Measurements from ENCODE around the gene NKAIN2.
"Not testable (repeated sequence)": the region's sequence is repeated elsewhere in the genome, so short reads cannot be mapped to it uniquely, and the experiment has no call there.

Gene NKAIN2

DNA sequence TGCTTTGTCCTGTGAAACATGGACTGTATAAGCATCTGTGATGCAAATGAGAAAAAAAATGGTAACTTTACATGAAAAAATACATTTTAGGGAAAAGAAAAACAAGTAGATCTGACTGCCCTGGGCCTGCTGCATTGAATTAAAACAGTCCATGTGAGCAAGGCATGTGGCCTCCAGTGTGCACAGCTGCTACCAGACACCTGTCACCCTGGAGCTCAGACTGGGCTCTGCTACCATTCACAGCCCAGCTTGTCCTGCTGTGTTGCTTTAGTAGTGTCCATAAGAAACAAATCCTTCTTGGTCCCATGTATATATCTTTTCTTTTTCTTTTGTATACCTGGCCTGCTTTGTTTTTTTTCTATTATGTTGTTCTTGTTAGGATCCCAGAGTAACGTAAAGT lies 315.9 kb downstream of the NKAIN2 start:
- DNase-seq: no peak

DNA sequence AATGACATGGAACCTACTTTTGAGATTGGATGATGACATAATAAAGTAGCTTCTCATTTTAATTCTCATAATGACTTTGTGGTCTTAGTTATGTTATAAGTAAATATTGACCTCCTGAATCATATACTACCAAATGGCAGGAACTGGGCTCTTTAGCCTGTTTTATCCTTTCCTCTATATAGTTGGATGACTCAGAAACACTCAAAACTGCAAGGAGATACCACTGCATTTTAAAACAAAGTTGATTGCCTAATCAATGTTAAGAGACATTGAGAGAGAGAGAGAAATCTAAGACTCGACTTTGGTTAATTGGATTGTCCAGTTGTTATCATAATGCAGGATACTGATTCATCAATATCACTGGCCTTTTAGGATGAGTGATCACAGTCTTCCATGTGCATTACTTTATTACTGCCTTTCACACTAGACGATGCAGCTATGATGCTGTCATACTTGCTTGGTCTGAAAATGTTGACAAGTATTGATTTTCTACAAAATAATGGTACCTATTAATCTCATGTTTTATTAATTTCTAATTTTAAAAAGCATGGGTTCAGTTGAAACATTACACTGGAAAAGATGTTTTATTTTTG lies 320.0 kb downstream of the NKAIN2 start:
- no peak for DNase-seq

- DNase-seq: no peak
Observed at GRCh38 chr6:124131259-124131658, 327.6 kb downstream of the NKAIN2 start.

DNA sequence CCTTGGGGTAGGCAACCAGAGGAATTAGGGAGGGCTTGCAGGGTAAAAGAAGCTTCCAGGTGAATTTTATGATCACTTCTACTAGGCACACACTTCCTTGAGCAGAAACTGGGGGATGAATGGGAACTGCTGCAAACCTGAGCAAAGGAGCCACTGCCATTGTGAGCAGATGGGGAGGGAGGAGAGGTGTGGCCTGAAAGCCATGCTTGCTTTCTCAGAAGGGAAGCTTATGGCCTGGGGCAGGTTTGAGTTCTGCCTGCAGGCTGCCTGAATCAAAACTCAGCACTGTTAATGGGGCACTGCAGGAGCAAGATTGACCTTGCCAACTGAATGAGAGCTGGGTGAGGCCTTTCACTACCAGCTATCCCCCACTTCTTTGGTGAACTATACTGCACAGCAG lies 328.1 kb downstream of the NKAIN2 start:
- DNase-seq: no peak

- DNase-seq: no peak
Observed at GRCh38 chr6:124132256-124132655, 328.6 kb downstream of the NKAIN2 start.

- DNase-seq: no peak
Observed at GRCh38 chr6:124142852-124143251, 339.2 kb downstream of the NKAIN2 start.

DNA sequence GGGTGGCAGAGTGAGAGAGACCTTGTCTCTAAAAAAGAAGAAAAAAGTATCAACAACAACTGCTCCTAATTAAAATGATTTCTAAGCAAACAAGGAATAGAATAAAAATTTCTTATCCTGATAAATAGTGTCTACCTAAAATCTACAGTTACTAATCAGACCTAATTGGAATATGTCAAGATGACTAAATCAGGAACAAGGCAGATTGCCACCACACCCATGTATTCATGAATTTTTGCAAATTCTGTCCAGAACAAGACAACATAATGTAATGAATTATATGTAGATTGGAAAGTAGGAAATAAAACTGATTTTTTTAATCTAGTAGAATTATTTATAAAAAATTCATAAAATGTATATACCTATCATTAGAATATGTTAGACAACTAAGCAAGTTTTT lies 339.8 kb downstream of the NKAIN2 start:
- DNase-seq: no peak

DNA sequence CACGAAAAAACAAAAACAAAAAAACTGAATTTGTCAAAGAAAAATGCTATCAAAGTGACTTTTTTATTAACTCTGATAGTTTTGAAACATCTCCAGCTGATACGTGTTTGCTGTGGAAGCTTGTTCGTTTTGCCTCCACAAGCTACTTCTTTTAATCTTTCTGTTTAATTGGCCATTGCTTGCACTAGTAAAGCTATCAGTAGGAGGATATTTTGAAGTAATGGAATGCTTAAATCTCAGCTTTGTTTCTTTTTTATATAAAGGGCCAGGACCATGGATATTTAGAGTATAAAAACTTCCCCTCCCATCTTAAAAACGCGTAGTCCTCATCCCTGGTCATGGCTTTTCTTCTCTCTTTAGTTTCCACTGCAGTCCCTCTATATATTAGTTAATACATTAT lies 344.0 kb downstream of the NKAIN2 start:
- no peak for DNase-seq

DNA sequence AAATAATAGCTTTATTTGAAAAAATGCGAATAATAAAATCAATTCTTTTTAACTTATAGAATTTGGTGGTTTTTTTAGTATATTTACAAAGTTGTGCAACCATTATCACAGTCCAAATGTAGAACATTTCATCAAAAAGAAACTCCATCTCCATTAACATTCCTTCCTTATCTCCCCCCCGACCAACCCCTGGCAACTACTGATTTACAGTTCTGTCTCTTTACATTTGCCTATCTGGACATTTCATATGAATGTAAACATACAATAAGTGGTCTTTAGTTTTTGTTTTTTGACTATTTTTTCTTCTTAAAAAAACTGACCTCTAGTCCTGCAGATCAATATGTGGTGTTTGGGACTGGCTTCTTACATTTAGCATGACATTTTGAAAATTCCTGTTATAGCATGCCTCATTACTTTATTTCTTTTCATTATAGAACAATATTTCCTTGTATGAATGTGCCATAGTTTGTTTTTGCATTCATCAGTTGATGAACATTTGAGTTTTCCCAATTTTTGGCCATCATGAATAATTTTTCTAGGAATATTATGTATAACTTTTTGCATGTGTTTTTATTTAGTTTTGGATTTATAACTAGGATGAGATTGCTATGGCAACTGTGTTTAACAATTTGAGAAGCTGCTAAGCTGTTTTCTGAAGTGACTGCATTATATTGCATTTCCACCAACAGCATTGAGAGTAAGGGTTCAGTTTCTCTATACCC lies 344.7 kb downstream of the NKAIN2 start:
- no peak for DNase-seq

DNA sequence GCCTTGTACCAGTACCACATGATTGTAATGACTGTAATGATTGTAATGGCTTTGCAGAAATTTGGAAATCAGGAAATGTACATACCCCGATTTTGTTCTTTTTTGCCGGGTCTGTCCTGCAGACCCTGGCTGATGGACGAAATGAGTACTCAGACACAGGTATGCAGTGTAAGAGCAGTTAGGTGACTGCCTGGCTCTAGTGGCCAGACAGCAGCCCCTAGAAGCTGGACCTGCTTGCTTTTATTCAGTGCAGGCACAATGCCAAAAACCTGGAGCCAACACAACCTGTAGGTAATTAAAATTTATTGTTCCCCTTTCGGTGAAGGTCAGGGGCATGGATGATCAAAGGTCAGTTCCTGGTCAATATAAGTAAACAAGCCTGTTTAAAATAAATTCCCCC lies 346.0 kb downstream of the NKAIN2 start:
- no peak for DNase-seq

- no peak for DNase-seq
Observed at GRCh38 chr6:124158024-124158423, 354.4 kb downstream of the NKAIN2 start.

DNA sequence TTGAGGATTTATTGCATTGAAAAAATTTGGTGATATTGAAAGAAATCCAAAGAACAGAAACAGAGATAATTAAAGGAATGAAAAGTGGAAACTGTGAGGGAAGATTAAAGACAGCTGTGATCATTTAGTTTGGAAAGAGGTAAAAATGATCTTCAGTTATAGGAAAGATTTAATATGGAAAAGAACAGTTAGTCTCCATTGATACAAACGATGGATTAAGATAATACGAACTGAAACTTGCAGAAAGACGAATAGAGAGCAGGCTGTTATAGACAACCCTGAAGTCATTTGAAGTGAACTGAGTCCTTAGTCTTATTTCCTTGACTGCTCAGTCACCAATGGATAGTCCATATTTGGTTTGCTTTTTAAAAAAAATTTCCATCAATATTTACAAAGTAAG lies 360.0 kb downstream of the NKAIN2 start:
- no peak for DNase-seq

- no peak for DNase-seq
Observed at GRCh38 chr6:124164343-124164742, 360.7 kb downstream of the NKAIN2 start.

GRCh38 chr6:124167249-124167648 lies 363.6 kb downstream of the NKAIN2 start:
- not testable (repeated sequence) for DNase-seq

DNA sequence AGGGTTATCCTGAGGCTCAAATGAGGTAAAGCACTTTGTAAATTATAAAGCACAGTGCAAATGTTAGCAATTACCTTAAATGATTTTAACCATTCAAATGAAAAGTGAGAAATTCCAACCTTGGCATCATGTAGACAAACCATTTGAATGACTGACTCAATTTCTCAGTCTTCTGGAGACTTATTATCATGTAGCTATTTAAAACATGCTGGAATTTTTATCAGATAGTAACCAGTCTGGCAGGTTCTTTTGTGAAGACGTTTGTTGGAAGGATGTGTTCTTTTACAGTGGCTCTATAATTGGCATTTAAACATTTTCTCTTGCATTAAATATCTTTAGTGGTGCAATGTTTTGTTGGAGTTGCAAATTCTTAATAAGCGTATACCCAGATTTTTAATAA lies 386.6 kb downstream of the NKAIN2 start:
- DNase-seq: no peak

GRCh38 chr6:124193132-124193531 lies 389.5 kb downstream of the NKAIN2 start:
- DNase-seq: no peak

GRCh38 chr6:124197148-124197547 lies 393.5 kb downstream of the NKAIN2 start:
- DNase-seq: no peak

- no peak for DNase-seq
Observed at GRCh38 chr6:124199286-124199685, 395.6 kb downstream of the NKAIN2 start.

- DNase-seq: no peak
Observed at GRCh38 chr6:124200661-124201060, 397.0 kb downstream of the NKAIN2 start.

DNA sequence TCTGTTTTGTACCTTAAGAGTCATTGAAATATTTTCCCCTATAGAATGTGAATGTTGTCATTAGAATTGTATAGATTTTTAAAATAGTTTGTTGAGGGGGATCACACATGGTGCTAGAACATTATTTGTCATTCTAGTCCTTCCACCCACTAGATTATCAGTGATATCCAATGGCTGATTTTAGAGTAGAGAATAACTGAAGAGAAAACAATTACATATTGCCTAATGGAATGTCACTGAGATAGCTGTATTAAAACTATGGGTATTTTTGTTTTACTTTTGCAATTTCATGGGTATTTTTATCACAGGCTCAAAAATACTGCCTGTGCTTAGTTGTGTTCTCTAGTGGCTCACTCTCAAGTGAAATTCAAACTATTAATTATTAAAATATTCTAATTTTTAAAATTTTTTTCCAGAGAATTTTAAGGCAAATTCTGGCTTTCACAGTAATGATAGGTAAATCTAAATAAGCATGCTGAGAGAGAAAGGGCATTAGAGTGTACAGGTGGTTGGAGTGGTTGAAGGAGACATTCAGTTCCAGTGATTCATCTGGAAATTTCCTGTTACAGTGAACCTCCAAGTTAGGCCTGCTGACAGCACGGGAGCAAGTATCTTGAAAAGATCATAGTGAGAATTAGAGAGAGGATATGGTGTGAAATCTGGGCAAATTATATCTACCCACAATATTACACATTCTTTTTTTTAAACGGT lies 399.6 kb downstream of the NKAIN2 start:
- DNase-seq: no peak

- no peak for DNase-seq
Observed at GRCh38 chr6:124203812-124204167, 400.1 kb downstream of the NKAIN2 start.

DNA sequence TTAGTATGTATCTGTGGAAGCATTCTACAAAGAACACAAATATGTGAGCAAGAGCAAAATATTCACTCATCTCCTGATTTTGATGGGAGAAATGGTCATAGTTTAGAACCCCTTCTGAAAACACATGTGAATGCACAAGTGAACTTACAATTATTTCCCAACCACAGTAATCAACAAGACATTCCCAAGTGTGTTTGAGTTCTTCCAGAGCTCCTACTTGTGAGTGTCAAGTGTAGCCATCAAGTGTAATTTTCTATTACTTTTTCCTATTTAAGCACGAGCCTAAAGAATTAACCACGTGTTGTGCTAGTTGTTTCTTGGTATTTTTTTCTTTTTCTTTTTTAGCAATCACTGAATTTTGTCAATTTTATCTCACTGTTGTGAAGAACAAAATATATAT lies 402.3 kb downstream of the NKAIN2 start:
- no peak for DNase-seq

DNA sequence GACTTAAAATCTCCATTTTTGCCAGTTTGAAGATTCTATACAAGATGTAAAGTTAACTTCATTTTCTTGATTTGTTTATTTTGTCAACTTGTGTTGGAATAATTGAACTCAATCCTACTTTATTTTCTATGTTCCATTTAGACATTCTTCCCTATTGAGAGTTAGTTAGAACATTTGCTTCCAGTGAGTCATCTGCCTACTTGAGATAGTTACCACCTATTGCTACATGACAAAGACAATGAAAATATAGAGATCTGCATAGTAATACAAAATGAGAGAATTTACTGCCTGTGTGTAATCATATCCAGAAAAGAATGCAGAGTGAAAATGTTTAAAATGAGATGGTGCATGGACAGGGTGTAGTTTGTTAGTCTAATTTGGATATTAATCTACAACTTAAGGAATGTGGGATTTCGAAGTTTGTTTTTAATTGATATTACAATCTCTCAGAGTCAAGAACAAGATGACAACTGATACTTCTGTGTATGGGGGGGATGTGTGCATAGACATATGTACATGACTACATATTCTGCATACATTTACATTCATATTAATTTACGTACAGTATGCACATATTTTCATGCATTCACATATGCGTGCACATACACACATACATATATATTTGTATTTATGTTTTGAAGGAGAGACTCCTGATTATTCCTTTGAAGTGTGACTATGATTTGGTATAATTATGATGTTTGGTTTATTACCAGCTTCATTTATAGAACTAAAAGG lies 420.1 kb downstream of the NKAIN2 start:
- DNase-seq: no peak

GRCh38 chr6:124226396-124226795 lies 422.7 kb downstream of the NKAIN2 start:
- DNase-seq: no peak
